HEK293 (cell line): Measurements from ENCODE around the gene TFAP2C.

Experiments used
- CTCF ChIA-PET: fragments of 350-600 bp; formaldehyde crosslinking; extraction: SDS; loops from one replicate; lab custom pipeline; 2021; ENCODE audit warnings: antibody characterized with exemption; lab: Yijun Ruan, JAX
- POLR2A ChIA-PET: fragments of 300-600 bp; formaldehyde crosslinking; extraction: SDS; loops from one replicate; lab custom pipeline; 2020; ENCODE audit warnings: antibody characterized with exemption, inconsistent platforms; lab: Yijun Ruan, JAX
- H3K27ac ChIP-seq: fragments of 200-500 bp; sonication (Bioruptor generic); 2 replicates; pipeline ENCODE4 v1.5.1; 2014; ENCODE audit warnings: low read depth, low read length, control low read depth, inconsistent platforms; ENCODE audit errors: extremely low read depth
- H3K36me3 ChIP-seq, 2 experiments: fragments of 200-500 bp in 1 of 2; sonication (Bioruptor generic) in 1 of 2; 1 replicate in 1 of 2; 2 replicates in 1 of 2; pipeline ENCODE4 v1.5.1; 2014 to 2017; ENCODE audit warnings: inconsistent platforms in 2 of 2, low read length in 2 of 2; ENCODE audit not compliant: control insufficient read depth in 2 of 2, insufficient read depth in 1 of 2
- H3K4me1 ChIP-seq: fragments of 200-500 bp; sonication (Bioruptor generic); 2 replicates; pipeline ENCODE4 v1.5.1; 2014; ENCODE audit warnings: mild to moderate bottlenecking, low read length, inconsistent platforms; ENCODE audit not compliant: control insufficient read depth, insufficient read depth
- H3K4me3 ChIP-seq: 2 replicates; pipeline ENCODE4 v1.5.1; 2011; ENCODE audit warnings: low read depth, mild to moderate bottlenecking, control low read depth, low read length, moderate library complexity
- H3K9me3 ChIP-seq: fragments of 200-500 bp; sonication (Bioruptor generic); 2 replicates; pipeline ENCODE4 v1.5.1; 2014; ENCODE audit warnings: low read depth, low read length, inconsistent platforms; ENCODE audit not compliant: control insufficient read depth, insufficient read depth
- GLIS1 ChIP-seq: fragments of 450-650 bp; formaldehyde crosslinking; IDR thresholded peaks from 2 replicates; pipeline ENCODE4 v1.5.1; 2016; ENCODE audit warnings: missing biosample characterization, missing genetic modification characterization
- HOXA7 ChIP-seq: sonication (generic); formaldehyde crosslinking; IDR thresholded peaks from 2 replicates; pipeline ENCODE4 v1.8.1; 2022; ENCODE audit warnings: missing genetic modification reagents, borderline replicate concordance
- MEIS1 ChIP-seq: sonication (generic); formaldehyde crosslinking; IDR thresholded peaks from 2 replicates; pipeline ENCODE4 v1.8.1; 2022; ENCODE audit warnings: missing genetic modification reagents, mild to moderate bottlenecking, borderline replicate concordance
- PRDM1 ChIP-seq: fragments of 450-650 bp; formaldehyde crosslinking; IDR thresholded peaks from 2 replicates; pipeline ENCODE4; 2016; ENCODE audit warnings: missing biosample characterization, missing genetic modification characterization
- SCRT2 ChIP-seq: fragments of 450-650 bp; formaldehyde crosslinking; IDR thresholded peaks from 2 replicates; pipeline ENCODE4 v1.5.1; 2016; ENCODE audit warnings: missing biosample characterization, missing genetic modification characterization
- TRIM28 ChIP-seq: IDR thresholded peaks from 2 replicates; pipeline ENCODE4 v1.6.1; 2011; ENCODE audit warnings: low read length, control low read depth, borderline replicate concordance
- ZFHX2 ChIP-seq: fragments of 450-650 bp; formaldehyde crosslinking; conservative IDR thresholded peaks from 2 replicates; pipeline ENCODE4 v1.5.1; 2016; ENCODE audit warnings: missing biosample characterization, missing genetic modification characterization
- ZFP69B ChIP-seq: fragments of 450-650 bp; formaldehyde crosslinking; IDR thresholded peaks from 2 replicates; pipeline ENCODE4 v1.5.1; 2016; ENCODE audit warnings: missing biosample characterization, missing genetic modification characterization
- ZNF184 ChIP-seq: fragments of 450-650 bp; IDR thresholded peaks from 2 replicates; pipeline ENCODE4 v1.5.1; 2018; ENCODE audit warnings: missing biosample characterization, mild to moderate bottlenecking, missing genetic modification characterization
- ZNF239 ChIP-seq: fragments of 450-650 bp; formaldehyde crosslinking; IDR thresholded peaks from 2 replicates; pipeline ENCODE4 v1.5.1; 2016; ENCODE audit warnings: missing biosample characterization, missing genetic modification characterization
- ZNF324 ChIP-seq: fragments of 450-650 bp; formaldehyde crosslinking; IDR thresholded peaks from 2 replicates; pipeline ENCODE4 v1.5.1; 2016; ENCODE audit warnings: missing biosample characterization, missing genetic modification characterization
- ZNF555 ChIP-seq: fragments of 450-650 bp; formaldehyde crosslinking; conservative IDR thresholded peaks from 2 replicates; pipeline ENCODE4 v1.5.1; 2017; ENCODE audit warnings: missing biosample characterization, mild to moderate bottlenecking, missing genetic modification characterization, inconsistent platforms
- ZNF561 ChIP-seq: fragments of 450-650 bp; IDR thresholded peaks from 2 replicates; pipeline ENCODE4 v1.5.1; 2018; ENCODE audit warnings: missing biosample characterization, missing genetic modification characterization, borderline replicate concordance
- ZNF596 ChIP-seq: fragments of 450-650 bp; IDR thresholded peaks from 2 replicates; pipeline ENCODE4 v1.5.0; 2018; ENCODE audit warnings: missing biosample characterization, mild to moderate bottlenecking, missing genetic modification characterization, moderate library complexity
- ZNF629 ChIP-seq: fragments of 450-650 bp; formaldehyde crosslinking; IDR thresholded peaks from 2 replicates; pipeline ENCODE4 v1.5.1; 2017; ENCODE audit warnings: missing biosample characterization, missing genetic modification characterization
- ZNF792 ChIP-seq: fragments of 450-650 bp; formaldehyde crosslinking; IDR thresholded peaks from 2 replicates; pipeline ENCODE4 v1.5.1; 2016; ENCODE audit warnings: missing biosample characterization, missing genetic modification characterization
- ZNF830 ChIP-seq: fragments of 450-650 bp; IDR thresholded peaks from 2 replicates; pipeline ENCODE4 v1.5.0; 2018; ENCODE audit warnings: missing biosample characterization, missing genetic modification characterization, low read depth, mild to moderate bottlenecking, moderate library complexity
- ZSCAN16 ChIP-seq: fragments of 450-650 bp; formaldehyde crosslinking; IDR thresholded peaks from 2 replicates; pipeline ENCODE4 v1.5.1; 2016; ENCODE audit warnings: missing biosample characterization, missing genetic modification characterization
- ZXDB ChIP-seq: fragments of 450-650 bp; formaldehyde crosslinking; IDR thresholded peaks from 2 replicates; pipeline ENCODE4 v1.5.1; 2016; ENCODE audit warnings: missing biosample characterization, missing genetic modification characterization
- TF ChIP-seq, protein P1 (sequence below): fragments of 450-650 bp; formaldehyde crosslinking; IDR thresholded peaks from 2 replicates; pipeline ENCODE4 v1.5.1; 2016; ENCODE audit warnings: missing biosample characterization, missing genetic modification characterization
- TF ChIP-seq, protein P2 (sequence below): fragments of 450-650 bp; formaldehyde crosslinking; IDR thresholded peaks from 2 replicates; pipeline ENCODE4 v1.5.1; 2016; ENCODE audit warnings: missing biosample characterization, missing genetic modification characterization
- TF ChIP-seq, protein P3 (sequence below): fragments of 450-650 bp; formaldehyde crosslinking; IDR thresholded peaks from 2 replicates; pipeline ENCODE4 v1.5.1; 2016; ENCODE audit warnings: missing biosample characterization, missing genetic modification characterization, borderline replicate concordance
- TF ChIP-seq, protein P4 (sequence below): fragments of 450-650 bp; formaldehyde crosslinking; IDR thresholded peaks from 2 replicates; pipeline ENCODE4 v1.5.1; 2017; ENCODE audit warnings: missing biosample characterization, missing genetic modification characterization

The TFAP2C gene

DNA sequence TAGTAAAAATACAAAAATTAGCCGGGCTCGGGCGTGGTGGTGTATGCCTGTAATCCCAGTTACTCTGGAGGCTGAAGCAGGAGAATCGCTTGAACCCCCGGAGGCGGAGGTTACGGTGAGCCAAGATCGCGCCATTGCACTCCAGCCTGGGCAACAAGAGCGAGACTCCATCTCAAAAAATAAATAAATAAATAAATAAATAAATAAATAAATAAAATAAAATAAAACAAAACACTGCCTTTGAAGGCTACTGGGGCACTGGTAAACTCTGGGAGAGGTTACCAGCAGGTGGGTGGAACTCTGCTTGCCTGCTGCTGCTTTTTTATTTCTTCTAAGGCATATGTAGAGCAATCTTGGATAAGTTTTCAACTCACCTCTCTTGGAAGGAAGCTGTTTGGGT is 5.2 kb upstream of the TFAP2C start (continued):
- peak; percentile 59 for TF ChIP-seq ZXDB (tag by site-specific recombination)
- peak; percentile 85 for TF ChIP-seq ZNF555
- TF ChIP-seq, all 188 proteins: peak for 26; not testable (repeated sequence) for 162

DNA sequence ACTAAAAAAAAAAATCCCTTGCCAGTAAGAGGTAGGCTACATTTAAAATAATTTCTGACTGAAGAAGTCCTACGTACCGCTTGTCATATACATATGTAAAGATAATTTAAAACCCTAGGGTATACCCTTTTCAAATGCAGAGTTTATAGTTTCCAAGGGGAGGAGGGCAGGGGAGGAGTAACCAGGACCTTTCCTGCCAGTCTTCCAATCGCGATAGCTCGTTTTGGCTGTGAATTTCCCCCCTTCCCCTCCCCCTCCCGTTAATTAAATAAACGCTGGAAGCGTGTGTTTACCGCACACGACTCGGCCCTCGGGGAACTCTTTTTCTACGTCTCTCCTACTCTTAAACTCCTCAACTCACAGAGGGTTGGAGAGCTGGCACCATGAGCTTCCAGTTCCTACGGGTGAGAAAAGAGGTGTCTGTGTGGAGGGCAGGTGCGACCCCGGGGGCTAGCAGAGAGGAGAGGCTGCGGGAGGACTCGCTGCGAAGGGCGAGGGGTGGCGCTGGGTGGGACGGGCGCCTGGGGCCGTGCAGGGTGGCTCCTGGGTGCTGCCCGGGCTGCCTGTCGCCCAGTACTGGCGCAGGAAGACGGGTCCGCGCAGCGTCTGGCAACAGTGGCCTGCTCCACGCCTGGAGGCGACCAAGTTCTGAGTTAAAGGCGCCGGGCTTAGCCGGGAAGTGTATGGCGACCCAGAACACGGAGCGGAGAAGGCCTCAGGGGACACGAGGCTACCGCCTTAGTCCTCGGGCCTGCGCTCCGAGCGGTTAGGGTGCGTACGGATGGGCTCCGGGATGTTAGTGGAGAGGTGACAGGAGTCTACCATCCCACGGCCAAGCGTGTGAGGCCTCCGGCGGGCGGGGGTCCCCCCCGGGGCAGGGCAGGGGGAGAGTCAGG is 4.1 kb upstream of the TFAP2C start:
- no peaks in the 10 kb centered on the region for H3K36me3 ChIP-seq
- ChIA-PET CTCF (no interaction called here), POLR2A (interaction anchor here (0.6 kb wide), 1 partner anchor 57 kb away, joined by 3 read pairs; no protein-coding TSS in a partner anchor)
- no peaks in the 10 kb centered on the region for H3K4me1 ChIP-seq
- H3K27ac ChIP-seq = no peak overlapping the region
- TF ChIP-seq ZFP69B (tag by site-specific recombination) (no peak), ZNF239 (tag by site-specific recombination) (no peak), SCRT2 (tag by site-specific recombination) (no peak), ZNF629 (tag by site-specific recombination) (no peak), ZNF324 (no peak), HOXA7 (CRISPR knock-in tag) (no peak), ZNF792 (tag by site-specific recombination) (no peak), TRIM28 (no peak), ZSCAN16 (tag by site-specific recombination) (no peak), ZNF596 (tag by site-specific recombination) (no peak), ZNF561 (tag by site-specific recombination) (no peak), ZNF184 (tag by site-specific recombination) (no peak), ZFHX2 (no peak), MEIS1 (CRISPR knock-in tag) (no peak), ZNF830 (tag by site-specific recombination) (no peak)
- TF ChIP-seq, protein P1, sequence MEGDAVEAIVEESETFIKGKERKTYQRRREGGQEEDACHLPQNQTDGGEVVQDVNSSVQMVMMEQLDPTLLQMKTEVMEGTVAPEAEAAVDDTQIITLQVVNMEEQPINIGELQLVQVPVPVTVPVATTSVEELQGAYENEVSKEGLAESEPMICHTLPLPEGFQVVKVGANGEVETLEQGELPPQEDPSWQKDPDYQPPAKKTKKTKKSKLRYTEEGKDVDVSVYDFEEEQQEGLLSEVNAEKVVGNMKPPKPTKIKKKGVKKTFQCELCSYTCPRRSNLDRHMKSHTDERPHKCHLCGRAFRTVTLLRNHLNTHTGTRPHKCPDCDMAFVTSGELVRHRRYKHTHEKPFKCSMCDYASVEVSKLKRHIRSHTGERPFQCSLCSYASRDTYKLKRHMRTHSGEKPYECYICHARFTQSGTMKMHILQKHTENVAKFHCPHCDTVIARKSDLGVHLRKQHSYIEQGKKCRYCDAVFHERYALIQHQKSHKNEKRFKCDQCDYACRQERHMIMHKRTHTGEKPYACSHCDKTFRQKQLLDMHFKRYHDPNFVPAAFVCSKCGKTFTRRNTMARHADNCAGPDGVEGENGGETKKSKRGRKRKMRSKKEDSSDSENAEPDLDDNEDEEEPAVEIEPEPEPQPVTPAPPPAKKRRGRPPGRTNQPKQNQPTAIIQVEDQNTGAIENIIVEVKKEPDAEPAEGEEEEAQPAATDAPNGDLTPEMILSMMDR (tag by site-specific recombination) = no peak
- TF ChIP-seq, protein P2, sequence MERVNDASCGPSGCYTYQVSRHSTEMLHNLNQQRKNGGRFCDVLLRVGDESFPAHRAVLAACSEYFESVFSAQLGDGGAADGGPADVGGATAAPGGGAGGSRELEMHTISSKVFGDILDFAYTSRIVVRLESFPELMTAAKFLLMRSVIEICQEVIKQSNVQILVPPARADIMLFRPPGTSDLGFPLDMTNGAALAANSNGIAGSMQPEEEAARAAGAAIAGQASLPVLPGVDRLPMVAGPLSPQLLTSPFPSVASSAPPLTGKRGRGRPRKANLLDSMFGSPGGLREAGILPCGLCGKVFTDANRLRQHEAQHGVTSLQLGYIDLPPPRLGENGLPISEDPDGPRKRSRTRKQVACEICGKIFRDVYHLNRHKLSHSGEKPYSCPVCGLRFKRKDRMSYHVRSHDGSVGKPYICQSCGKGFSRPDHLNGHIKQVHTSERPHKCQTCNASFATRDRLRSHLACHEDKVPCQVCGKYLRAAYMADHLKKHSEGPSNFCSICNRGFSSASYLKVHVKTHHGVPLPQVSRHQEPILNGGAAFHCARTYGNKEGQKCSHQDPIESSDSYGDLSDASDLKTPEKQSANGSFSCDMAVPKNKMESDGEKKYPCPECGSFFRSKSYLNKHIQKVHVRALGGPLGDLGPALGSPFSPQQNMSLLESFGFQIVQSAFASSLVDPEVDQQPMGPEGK (tag by site-specific recombination) = no peak
- H3K9me3 ChIP-seq = no peaks in the 10 kb centered on the region
- H3K4me3 ChIP-seq = no peak overlapping the region

DNA sequence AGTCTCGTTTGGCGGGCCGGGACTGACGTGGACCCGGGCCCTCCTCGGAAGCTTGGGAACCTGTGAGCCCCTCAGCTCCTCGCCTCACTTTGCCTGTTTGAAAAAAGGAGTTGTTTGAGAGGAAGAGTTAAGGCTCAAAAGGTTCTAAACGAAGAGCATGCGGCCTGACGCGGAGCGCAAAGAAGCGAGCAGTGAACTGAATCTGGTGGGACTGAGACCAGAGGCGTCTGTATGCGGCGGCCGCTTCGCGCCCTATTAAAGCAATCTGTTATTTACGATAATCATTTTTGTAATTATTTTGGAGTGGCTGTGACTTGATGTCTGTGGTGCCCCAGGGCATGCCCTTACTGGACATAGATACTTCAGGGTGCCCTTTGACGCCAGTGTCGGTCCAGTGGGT is 3.3 kb upstream of the TFAP2C start:
- no peak overlapping the region for H3K4me3 ChIP-seq
- CTCF ChIA-PET = no interaction called here
- POLR2A ChIA-PET = no interaction called here
- H3K9me3 ChIP-seq = no peaks in the 10 kb centered on the region
- no peaks in the 10 kb centered on the region for H3K4me1 ChIP-seq
- no peak overlapping the region for H3K27ac ChIP-seq
- H3K36me3 ChIP-seq = no peaks in the 10 kb centered on the region
- TF ChIP-seq, protein P3, sequence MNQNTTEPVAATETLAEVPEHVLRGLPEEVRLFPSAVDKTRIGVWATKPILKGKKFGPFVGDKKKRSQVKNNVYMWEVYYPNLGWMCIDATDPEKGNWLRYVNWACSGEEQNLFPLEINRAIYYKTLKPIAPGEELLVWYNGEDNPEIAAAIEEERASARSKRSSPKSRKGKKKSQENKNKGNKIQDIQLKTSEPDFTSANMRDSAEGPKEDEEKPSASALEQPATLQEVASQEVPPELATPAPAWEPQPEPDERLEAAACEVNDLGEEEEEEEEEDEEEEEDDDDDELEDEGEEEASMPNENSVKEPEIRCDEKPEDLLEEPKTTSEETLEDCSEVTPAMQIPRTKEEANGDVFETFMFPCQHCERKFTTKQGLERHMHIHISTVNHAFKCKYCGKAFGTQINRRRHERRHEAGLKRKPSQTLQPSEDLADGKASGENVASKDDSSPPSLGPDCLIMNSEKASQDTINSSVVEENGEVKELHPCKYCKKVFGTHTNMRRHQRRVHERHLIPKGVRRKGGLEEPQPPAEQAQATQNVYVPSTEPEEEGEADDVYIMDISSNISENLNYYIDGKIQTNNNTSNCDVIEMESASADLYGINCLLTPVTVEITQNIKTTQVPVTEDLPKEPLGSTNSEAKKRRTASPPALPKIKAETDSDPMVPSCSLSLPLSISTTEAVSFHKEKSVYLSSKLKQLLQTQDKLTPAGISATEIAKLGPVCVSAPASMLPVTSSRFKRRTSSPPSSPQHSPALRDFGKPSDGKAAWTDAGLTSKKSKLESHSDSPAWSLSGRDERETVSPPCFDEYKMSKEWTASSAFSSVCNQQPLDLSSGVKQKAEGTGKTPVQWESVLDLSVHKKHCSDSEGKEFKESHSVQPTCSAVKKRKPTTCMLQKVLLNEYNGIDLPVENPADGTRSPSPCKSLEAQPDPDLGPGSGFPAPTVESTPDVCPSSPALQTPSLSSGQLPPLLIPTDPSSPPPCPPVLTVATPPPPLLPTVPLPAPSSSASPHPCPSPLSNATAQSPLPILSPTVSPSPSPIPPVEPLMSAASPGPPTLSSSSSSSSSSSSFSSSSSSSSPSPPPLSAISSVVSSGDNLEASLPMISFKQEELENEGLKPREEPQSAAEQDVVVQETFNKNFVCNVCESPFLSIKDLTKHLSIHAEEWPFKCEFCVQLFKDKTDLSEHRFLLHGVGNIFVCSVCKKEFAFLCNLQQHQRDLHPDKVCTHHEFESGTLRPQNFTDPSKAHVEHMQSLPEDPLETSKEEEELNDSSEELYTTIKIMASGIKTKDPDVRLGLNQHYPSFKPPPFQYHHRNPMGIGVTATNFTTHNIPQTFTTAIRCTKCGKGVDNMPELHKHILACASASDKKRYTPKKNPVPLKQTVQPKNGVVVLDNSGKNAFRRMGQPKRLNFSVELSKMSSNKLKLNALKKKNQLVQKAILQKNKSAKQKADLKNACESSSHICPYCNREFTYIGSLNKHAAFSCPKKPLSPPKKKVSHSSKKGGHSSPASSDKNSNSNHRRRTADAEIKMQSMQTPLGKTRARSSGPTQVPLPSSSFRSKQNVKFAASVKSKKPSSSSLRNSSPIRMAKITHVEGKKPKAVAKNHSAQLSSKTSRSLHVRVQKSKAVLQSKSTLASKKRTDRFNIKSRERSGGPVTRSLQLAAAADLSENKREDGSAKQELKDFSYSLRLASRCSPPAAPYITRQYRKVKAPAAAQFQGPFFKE (tag by site-specific recombination) = no peak
- TF ChIP-seq, protein P4, sequence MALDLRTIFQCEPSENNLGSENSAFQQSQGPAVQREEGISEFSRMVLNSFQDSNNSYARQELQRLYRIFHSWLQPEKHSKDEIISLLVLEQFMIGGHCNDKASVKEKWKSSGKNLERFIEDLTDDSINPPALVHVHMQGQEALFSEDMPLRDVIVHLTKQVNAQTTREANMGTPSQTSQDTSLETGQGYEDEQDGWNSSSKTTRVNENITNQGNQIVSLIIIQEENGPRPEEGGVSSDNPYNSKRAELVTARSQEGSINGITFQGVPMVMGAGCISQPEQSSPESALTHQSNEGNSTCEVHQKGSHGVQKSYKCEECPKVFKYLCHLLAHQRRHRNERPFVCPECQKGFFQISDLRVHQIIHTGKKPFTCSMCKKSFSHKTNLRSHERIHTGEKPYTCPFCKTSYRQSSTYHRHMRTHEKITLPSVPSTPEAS (tag by site-specific recombination) = no peak
- TF ChIP-seq PRDM1 (tag by site-specific recombination) (no peak), GLIS1 (tag by site-specific recombination) (no peak)
